GM19328 (cell line): ENCODE measurements around the gene EVI5L.
"Not testable (repeated sequence)": the region's sequence is repeated elsewhere in the genome, so short reads cannot be mapped to it uniquely, and the experiment has no call there.

Experiments
- ATAC-seq: cut with Tn5 transposase; IDR thresholded peaks from one replicate; pipeline ENCODE4 v1.9.1; 2021; ENCODE audit warnings: mild to moderate bottlenecking, moderate library complexity; ENCODE audit not compliant: unreplicated experiment

Gene EVI5L

DNA sequence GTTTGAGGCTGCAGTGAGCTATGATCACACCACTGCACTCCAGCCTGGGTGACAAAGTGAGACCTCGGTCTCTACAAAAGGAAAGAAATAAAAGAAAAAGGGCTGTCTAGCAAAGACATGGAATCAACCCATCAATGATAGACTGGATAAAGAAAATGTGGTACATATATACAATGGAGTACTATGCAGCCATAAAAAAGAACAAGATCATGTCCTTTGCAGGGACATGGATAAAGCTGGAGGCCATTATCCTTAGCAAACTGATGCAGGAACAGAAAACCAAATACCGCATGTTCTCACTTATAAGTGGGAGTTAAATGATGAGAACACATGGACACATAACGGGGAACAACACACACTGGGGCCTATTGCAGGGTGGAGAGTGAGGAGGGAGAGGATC, 14.0 kb upstream of the EVI5L start:
- not testable (repeated sequence) for ATAC-seq

DNA sequence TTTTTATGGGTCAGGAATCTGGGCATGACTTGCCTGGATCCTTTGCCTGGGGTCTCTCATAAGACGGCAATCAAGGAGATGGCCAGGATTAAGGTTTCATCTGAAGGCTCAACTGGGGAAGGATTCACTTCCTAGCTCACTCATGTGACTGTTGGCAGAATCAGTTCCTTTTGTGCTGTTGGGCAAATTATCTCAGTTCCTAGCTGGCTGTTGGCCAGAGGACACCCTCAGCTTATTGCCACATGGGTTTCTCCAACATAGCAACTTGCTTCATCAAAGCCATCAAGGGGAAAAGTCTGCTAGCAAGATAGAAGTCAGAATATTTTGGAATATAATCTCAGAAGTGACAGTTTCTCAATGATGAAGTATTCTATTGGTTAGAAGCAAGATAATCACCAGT, 12.2 kb upstream of the EVI5L start:
- no peak for ATAC-seq

DNA sequence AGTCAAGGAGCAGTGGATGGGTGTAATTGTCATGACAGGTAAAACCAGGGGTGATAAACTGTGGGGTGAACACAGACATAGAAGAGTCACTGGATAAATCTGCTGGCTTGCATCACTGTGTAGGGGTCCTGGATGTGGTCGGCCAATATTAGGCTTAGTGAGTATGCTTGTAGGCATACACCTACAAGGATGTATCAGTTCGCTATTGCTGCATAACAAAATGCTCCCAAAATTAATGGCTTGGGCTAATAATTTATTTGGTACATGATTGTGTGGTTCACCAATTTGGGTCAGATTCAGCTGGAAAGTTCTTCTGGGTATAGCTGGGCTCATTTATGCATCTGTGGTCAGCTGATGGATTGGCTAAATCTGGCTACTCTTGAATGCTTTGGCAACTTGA, 11.2 kb upstream of the EVI5L start:
- ATAC-seq = no peak

DNA sequence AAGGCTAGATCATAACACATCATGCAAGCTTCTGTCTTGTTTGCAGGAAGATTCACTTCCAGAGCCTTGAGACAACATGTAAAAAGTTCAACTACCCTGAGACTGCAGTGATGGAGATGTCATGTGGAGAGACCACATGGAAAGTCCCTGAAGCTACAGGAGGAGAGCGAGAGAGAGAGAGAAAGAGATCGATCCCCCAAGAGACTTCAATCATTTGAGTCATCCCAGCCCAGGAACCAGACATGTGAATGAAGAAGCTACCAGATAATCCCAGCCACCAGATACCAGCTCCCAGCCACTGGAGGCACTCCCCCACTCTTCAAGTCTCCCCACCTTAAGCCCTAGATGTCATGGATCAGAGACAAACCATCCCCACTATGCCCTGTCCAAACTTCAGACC, 10.7 kb upstream of the EVI5L start:
- ATAC-seq = no peak

DNA sequence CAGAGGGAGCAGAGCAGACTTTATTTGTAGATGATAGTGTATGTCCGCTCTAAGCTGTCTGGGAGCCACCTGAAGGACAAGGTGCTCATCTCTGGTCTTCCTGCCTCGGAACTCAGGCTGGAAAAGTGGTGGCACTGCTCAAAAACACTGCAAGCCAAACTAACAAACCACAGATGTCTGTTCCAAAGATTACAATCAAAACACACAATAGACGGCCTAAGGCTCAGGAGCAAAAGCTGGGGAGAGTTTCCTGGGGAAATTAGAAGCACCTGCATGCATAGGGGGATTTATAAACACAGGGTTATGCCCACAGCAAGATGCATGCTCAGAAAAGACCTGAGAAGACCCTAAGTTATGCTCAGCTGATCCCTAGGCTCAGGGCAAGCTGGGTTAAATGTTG, 9.4 kb upstream of the EVI5L start:
- ATAC-seq = no peak

DNA sequence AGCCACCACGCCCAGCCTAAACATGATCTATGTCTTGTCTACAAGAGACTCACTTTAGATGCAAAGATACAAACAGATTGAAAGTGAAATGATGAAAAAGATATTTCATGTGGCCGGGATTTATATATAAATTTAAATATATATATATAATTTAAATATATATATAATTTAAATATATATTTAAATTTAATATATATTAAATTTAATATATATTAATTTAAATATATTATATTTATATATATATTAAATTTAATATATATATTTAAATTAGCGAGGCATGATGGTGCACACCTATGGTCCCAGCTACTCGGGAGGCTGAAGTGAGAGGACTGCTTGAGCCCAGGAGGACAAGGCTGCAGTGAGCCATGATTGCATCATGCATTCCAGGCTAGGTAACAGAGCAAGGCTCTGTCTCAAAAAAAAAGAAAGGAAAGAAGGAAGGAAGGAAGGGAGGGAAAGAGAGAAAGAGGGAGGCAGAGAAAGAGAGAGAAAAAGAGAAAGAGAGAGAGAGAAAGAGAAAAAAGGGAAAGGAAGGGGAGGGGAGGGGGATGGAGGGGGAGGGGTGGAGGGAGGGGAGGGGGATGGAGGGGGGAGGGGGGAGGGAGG, 7.0 kb upstream of the EVI5L start:
- no peak for ATAC-seq

DNA sequence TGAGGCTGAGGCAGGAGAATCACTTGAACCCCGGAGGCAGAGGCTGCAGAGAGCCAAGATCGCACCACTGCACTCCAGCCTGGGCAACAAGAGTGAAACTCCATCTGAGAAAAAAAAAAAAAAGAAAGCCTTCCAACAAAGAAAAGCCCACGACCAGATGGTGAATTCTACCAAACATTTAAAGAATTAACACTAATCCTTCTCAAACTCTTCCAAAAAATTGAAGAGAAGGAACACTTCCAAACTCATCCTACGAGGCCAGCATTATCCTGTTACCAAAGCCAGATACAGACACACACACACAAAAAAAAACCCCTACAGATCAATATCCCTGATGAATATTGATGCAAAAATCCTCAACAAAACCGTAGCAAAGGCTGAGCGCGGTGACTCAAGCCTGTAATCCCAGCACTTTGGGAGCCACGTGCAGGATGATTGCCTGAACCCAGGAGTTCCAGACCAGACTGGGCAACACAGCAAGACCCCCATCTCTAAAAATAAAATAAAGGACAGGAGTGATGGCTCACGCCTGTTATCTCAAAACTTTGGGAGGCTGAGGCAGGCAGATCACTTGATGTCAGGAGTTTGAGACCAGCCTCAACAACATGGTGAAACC, 6.2 kb upstream of the EVI5L start:
- no peak for ATAC-seq

DNA sequence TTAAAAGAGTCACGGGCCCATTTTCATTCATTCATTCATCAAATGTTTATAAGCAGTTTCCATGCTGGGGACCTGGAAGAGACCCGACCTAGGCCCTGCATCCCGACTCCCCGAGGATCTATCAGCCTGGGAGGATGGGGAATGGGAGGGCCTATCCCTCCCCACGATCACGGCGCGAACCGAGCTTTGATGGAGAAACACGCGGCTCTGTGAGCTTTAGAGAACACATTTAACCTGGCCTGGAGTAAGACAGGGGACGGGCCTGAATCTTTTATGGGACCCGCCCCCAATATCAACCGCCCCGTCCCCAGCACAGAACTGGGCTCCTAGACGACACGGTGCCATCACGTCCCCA, 875 bp upstream of the EVI5L start:
- no peak for ATAC-seq

DNA sequence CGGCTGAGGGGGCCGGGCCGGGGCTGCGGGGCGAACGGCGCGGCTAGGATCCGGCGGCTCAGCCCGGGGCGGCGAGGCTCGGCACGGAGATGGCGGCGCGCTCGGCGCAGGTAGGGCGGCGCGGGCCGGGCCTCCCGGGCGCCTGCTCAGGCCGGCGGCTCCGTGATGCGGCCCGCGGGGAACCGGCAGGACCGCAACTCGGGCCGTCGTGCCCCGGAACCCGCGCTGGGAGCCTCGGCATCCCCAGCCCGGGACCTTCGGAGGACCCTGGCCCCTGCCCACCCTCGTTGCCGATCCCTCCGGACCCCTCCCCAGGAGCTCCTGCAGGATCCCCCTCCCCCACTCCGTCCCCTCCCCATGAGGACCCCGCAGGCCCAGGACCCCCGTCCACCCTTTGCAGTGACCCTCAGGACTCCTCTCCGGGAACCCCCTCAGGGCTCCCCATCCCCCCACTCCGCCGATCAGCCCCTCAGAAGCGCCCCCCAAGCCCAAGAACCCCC, 304 bp downstream of the EVI5L start:
- ATAC-seq = no peak

DNA sequence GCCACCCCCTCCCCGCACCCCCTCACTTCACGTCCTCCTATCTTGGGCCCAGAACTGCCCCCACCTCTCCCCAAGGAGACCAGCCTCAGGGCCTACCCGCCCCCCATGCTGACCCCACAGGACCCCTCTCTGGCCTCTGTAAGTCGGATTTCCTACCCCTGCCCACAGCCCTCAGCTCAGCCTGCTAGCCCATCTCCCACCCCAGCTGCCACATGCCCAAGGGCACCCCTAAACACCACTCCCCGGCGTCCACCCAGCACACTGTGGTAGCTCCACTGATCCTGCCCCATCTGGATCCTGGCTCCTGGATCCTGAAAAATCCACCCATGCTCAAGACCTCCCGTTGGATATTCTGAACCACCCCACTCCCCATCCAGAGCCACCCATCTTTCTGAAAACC, 805 bp downstream of the EVI5L start:
- no peak for ATAC-seq

DNA sequence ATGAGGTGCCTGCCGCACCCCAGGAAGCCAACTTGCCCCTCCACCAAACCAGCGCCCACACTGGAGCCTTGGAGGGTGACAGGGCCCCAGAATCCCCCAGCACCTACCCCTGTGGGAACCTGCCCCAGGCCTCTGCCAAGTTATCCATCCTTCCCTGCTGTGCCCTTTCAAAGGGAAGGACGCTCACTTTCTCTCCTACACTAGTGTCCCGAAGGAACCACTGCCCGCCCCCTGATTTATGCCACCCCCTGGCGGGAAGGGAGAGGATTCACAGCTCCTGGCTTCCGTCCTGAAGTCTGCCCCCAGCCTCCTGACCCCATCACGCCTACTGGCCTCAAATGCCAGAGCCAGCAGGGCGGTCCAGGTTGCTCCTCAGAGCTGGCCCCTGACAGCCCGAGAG, 1.4 kb downstream of the EVI5L start:
- no peak for ATAC-seq

DNA sequence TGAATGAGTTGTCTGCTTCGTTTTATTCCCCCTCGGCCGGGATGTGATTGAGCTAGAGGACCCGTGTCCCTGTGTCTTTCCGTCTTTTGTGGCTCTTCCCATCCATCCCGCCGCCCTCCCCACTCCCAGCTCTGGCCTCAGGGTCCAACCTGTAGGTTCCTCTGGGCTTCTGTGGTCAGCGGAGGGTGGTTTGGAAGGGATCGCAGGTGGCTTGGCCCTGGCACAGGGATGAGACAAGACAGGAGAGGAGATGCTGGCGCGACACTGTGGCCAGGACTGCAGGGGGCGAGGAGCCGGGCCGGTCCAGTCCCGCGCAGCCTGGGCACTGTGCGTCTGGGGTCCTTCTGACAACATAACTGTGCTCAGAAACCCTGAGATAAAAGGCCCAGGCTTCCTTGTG, 2.0 kb downstream of the EVI5L start:
- no peak for ATAC-seq

DNA sequence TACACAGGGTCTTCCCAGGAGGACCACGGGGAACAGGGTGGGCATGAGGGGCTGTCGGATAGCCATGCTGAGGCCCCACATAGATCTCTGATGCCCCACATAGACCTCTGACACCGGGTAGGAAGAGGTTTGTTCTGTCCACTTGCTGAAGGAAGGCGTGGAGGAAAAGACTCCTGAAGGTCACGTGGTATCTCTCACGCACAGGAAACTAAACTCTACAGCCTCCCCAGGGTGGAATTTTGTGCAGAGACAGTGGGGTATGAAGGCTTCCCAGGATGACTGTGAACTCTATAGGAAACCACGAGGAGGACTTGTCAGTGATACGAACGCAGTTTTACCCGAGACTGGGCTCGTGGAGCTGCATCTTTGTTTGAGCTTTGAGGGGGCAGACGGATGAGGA, 2.8 kb downstream of the EVI5L start:
- no peak for ATAC-seq

DNA sequence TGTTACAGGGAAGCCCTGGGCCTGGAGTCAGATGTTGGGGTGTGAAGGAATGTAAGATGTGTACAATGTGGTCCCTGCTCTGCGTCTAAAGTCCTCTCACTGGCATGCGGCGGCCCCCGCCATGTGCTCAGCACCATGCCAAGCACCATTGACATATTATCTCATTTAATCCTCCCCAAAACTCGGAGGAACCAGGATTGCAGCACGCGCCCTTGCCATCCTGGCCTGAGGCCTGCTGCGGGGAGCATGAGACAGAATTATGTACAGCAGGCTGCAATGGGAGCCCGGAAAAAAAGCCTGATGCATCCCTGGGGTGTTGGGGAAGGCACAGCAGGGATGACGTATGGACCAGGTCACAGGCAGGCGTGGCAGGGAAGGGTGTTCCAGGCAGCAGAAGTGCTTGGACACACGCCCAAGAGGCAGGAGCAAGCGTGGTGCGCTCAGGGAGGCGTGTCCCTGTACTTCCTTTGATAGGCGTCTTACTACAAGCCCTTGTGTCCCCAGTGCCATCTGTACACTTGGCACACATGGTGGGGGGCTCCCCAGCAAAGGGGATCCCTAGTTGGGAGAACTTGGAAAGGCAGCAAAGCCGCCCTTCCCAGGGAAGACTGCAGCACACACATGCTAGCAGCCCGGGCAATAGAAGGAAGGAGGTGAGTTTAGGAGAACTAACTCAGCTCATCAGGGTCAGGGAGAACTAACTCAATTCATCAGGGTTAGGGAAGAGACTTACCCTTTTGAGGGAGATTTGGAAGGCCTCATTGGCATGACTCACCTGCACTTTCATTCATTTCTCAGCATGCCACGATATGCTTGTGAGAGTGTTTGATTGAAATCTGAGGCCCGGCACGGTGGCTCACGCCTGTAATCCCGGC, 3.4 kb downstream of the EVI5L start:
- ATAC-seq = no peak

DNA sequence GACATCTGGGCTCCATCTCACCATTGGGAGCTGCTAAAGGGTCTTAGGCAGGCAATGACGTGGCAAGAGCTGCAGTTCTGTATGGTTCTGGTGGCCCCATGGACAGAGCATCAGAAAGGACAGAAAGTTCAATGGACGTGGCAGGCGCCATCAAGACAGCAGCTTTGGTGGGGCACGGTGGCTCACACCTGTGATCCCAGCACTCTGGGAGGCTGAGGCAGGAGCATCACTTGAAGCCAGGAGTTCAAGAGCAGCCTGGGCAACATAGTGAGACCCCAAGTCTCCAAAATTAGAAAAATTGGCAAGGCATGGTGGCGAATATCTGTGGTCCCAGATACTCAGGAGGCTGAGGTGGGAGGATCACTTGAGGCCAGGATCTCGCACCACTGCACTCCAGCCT, 9.5 kb downstream of the EVI5L start:
- ATAC-seq = no peak

DNA sequence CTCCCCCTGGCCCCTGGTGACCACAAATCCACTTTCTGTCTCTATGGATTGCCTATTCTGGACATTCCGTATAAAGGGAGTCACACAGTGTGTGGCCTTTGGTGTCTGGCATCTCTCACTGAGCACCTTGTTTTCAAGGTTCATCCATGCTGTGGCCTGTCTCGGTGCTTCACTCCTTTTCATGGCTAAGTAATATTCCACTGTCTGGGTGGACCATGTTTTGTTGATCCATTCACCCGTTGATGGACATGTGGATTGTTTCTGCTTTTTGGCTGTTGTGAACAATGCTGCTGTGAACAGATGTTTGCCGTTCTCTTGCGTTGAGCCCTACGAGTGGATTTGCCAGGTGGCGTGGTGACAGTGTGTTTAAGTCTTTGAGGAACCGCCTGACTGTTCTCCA, 10.6 kb downstream of the EVI5L start:
- ATAC-seq = no peak

DNA sequence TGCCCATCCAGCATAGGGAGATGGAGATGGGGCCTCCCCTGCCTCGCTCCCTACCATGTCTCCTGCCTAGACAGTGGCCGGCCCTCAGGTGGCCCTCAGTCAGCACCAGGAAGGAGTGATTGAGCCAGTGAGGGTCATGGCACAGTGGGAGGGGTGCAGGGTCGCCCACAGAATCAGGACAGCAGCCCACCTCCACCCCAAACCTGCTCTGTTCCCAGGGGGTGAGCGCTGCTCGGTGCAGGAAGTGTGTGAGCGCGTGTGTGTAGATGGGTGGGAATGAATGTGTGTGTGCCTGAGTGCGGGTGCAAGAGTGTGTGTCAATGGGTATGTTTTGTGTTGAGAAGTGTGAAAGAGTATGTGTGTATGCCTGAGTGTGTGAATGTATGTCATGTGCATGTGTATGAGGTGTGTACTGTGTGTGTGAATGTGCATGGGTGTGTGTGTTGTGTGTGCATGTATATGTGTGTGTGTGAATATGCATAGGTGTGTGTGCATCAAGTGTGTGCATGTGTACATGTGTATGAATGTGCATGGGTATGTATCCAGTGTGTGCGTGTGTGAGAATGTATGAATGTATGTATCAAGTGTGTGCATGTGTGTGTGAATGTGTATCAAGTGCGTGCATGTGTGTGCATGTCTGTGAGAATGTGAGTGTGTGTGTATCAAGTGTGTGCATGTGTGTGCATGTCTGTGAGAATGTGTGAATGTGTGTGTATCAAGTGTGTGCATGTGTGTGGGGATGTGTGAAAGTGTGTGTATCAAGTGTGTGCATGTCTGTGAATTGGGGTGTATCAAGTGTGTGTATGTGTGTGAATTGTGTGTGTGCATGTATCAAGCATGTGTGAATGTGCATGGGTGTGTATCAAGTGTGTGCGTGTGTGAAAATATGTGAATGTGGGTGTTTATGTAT, 12.0 kb downstream of the EVI5L start:
- ATAC-seq = no peak

DNA sequence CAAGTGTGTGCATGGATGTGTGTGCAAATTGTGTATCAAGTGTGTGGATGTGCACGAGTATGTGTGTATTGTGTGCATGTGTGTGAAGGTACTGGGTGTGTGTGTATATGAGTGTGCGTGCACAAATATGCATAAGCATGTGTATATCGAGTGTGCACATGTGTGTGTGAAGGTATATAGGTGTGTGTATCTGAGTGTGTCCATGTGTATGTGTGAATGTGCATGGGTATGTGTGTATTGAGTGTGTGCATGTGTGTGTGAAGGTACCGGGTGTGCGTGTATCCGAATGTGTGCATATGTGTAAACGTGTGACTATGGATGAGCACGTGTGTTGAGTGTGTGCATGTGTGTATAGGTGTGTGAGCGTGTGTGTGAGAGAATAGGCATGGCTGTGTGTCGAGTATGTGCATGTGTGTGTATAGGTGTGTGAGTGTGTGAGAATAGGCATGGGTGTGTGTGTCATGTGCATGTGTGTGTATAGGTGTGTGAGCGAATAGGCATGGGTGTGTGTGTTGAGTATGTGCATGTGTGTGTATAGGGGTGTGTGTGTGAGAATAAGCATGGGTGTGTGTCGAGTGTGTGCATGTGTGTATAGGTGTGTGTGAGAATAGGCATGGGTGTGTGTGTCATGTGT, 12.8 kb downstream of the EVI5L start:
- ATAC-seq = no peak

DNA sequence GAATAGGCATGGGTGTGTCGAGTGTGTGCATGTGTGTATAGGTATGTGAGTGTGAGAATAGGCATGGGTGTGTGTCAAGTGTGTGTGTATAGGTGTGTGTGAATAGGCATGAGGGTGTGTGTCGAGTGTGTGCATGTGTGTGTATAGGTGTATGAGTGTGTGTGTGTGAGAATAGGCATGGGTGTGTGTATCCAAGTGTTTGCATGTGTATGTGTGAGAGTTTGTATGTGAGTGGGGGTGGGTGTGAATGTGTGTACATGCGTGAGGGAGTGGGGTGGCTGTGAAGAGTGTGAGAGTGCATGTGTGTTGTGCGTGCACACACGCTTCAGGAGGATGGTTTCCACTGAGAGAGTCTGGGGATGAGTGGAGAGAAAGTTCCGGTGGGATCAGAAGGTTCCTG, 13.5 kb downstream of the EVI5L start:
- no peak for ATAC-seq

DNA sequence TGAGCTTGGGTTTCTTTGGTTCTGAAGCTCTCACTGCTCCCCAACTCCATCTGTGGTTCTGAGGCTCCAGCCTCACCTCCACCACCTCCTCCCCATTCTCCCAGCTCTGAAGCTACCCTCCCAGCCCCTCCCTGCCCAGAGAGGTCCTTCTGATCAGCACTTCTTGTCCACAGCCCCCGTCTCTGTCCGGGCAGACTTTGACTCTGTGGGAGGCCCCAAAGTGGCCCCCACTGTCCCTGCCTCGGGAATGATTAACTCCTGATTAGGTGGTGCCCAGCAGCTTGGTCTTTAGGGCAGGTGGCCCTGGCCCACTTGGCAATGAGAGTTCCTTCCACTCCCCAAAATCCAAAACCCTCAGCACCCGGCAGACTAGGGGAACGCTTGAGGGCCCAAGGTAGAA, 14.4 kb downstream of the EVI5L start:
- no peak for ATAC-seq

DNA sequence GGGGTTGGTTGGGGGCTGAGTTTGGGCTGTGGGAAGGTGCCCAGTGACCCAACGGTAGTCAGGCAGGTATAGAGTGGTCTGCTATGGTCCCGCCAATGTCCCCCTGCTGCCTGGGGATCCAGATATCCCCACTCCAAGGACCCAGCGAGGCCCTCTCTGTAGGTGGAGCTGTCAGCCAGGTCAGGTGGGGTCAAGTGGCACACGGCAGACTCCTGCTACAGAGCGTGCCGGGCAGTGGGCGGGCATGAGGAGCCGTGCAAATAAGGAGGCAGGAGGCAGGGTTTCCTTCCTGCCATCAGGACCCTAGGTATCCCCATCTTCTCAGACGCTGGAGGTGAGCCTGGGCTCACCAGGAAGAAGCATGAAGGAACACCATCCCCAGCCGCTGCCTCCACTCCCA, 14.9 kb downstream of the EVI5L start:
- no peak for ATAC-seq
